Hair follicular keratinocyte (primary cell): Measurements from ENCODE around the gene DCK. TPM values are rescaled to one million over a fixed set of nuclear protein-coding genes. Genes with fewer than 3 reads are reported as not detected.

Experiments
- total RNA-seq: library from RNA; depleted of rRNA; stranded (reverse); fragments of >200 nt; gene quantifications from 2 replicates; pipeline ENCODE4 v1.2.3, GENCODE V29; 2015

DCK gene
- total RNA-seq: 14.4 and 16.6 TPM in 2 replicates

DNA sequence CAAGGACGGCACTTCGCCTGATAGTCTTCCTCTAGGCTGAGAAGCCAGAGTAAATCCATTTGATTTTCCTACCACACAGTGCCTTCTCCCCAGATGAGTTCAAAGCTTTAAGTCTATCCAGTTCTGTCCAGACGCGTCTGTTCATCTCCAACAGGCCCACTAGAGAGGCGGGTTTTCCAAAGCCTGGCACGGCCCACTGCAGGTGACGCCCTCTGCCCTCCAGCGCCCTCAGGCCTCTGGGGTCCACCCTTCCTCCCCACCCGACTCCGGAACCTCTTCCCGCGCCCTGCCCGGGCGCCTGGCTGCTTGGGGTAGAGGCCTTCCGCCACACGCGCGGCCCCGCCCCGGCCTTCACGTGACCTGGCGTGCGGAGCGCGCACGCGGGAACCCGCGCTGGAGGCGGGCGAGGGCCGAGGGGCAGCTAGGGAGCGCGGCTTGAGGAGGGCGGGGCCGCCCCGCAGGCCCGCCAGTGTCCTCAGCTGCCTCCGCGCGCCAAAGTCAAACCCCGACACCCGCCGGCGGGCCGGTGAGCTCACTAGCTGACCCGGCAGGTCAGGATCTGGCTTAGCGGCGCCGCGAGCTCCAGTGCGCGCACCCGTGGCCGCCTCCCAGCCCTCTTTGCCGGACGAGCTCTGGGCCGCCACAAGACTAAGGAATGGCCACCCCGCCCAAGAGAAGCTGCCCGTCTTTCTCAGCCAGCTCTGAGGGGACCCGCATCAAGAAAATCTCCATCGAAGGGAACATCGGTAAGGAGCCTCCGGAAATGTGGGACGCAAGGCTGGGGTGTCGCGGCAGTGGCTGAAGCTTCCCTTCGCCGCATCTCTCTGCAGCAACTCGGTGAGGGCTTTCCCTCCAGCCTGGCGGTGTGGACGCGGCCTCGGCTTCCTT, at the start of gene DCK:
Gene DCK, plus strand, starts transcription at position 469 of the 888 bp plus-strand sequence. Its CDS starts 187 bp downstream, at position 656.

Other genes with a start within 250 kb of the DCK start
- gene GRSF1, start 153.8 kb upstream of the DCK start, total RNA-seq: 83.4 and 96.0 TPM in 2 replicates
- gene MOB1B, start 91.3 kb upstream of the DCK start, total RNA-seq: 8.6 and 12.8 TPM in 2 replicates